Caki2 (cell line): Measurements from ENCODE around the gene MUC12. TPM values are rescaled to one million over a fixed set of nuclear protein-coding genes. Genes with fewer than 3 reads are reported as not detected.
"Not testable (repeated sequence)": the region's sequence is repeated elsewhere in the genome, so short reads cannot be mapped to it uniquely, and the experiment has no call there.

Source experiments
- DNase-seq: peaks from one replicate; pipeline ENCODE4 v3.0.0-alpha.2; 2015; ENCODE audit warnings: low read depth
- in situ Hi-C: cut with HindIII; loops from 2 replicates; pipeline ENCODE4 v1.10.0; 2016; ENCODE audit warnings: low sequenced_read_pairs, low pct_unique_long_range_greater_than_20kb, mixed read lengths
- total RNA-seq: library from RNA; depleted of rRNA; stranded (reverse); fragments of >200 nt; shearing (Covaris generic); gene quantifications from 2 replicates; pipeline ENCODE4 v1.2.3, GENCODE V29; 2014; ENCODE audit warnings: low replicate concordance

The MUC12 gene
- total RNA-seq, 1 experiment from 2014 or later: 1.3 TPM

GRCh38 chr7:100983451-100984187, 14.3 kb downstream of the MUC12 start:
- in situ Hi-C loops: no loop called here
- DNase-seq: peak; percentile 53

GRCh38 chr7:100984241-100984918, 15.0 kb downstream of the MUC12 start:
- DNase-seq, in situ Hi-C loops: not testable (repeated sequence)

- in situ Hi-C loops, DNase-seq: not testable (repeated sequence)
These were observed 15.8 kb downstream of the MUC12 start for GRCh38 chr7:100985033-100985797.

GRCh38 chr7:100991631-100992030, 22.3 kb downstream of the MUC12 start:
- DNase-seq: no peak
- in situ Hi-C loops: no loop called here

- DNase-seq, in situ Hi-C loops: not testable (repeated sequence)
These were observed 22.9 kb downstream of the MUC12 start for GRCh38 chr7:100992280-100992679.

GRCh38 chr7:100994671-100995070, 25.3 kb downstream of the MUC12 start:
- in situ Hi-C loops, DNase-seq: not testable (repeated sequence)

GRCh38 chr7:100998530-100998929, 29.2 kb downstream of the MUC12 start:
- in situ Hi-C loops: not testable (repeated sequence)

GRCh38 chr7:100999334-100999733, 30.0 kb downstream of the MUC12 start:
- DNase-seq, in situ Hi-C loops: not testable (repeated sequence)

More at GRCh38 chr7:100998530-100998929, 29.2 kb downstream of the MUC12 start:
- DNase-seq: not testable (repeated sequence)

GRCh38 chr7:101000025-101000424, 30.7 kb downstream of the MUC12 start:
- in situ Hi-C loops, DNase-seq: not testable (repeated sequence)

GRCh38 chr7:101002333-101002732, 33.0 kb downstream of the MUC12 start:
- in situ Hi-C loops: not testable (repeated sequence)

GRCh38 chr7:101007361-101007760, 38.0 kb downstream of the MUC12 start:
- in situ Hi-C loops, DNase-seq: not testable (repeated sequence)

More at GRCh38 chr7:101002333-101002732, 33.0 kb downstream of the MUC12 start:
- DNase-seq: not testable (repeated sequence)

- in situ Hi-C loops: no loop called here
- DNase-seq: no peak
These were observed 40.3 kb downstream of the MUC12 start for GRCh38 chr7:101009629-101010028.

GRCh38 chr7:101012931-101013330, 43.6 kb downstream of the MUC12 start:
- no peak for DNase-seq
- in situ Hi-C loops: no loop called here

GRCh38 chr7:101015626-101016025, 46.3 kb downstream of the MUC12 start:
- in situ Hi-C loops: no loop called here
- DNase-seq: no peak

GRCh38 chr7:101017064-101017777, 47.9 kb downstream of the MUC12 start:
- peak; percentile 64 for DNase-seq
- in situ Hi-C loops: no loop called here

GRCh38 chr7:101018271-101019167, 49.2 kb downstream of the MUC12 start:
- no peak for DNase-seq
- in situ Hi-C loops: no loop called here

- no peak for DNase-seq
These were observed 51.1 kb downstream of the MUC12 start for GRCh38 chr7:101020444-101020843.

More at GRCh38 chr7:101020444-101020843, 51.1 kb downstream of the MUC12 start:
- in situ Hi-C loops: no loop called here
